ENCODE data around the gene ADORA3. TPM values are rescaled to one million over a fixed set of nuclear protein-coding genes. Genes with fewer than 3 reads are reported as not detected.
A peak's percentile ranks its signal among the peaks of the same experiment; 100 is the strongest.
"Not testable (repeated sequence)": the region's sequence is repeated elsewhere in the genome, so short reads cannot be mapped to it uniquely, and the experiment has no call there.

Gene ADORA3
- 1 to 10 TPM in 1 of 4 donors, under 1 TPM in 3; 0.49 to 1.1 (median 0.74) TPM for polyA plus RNA-seq (ENCODE audit: insufficient read length in 4 of 4)

DNA sequence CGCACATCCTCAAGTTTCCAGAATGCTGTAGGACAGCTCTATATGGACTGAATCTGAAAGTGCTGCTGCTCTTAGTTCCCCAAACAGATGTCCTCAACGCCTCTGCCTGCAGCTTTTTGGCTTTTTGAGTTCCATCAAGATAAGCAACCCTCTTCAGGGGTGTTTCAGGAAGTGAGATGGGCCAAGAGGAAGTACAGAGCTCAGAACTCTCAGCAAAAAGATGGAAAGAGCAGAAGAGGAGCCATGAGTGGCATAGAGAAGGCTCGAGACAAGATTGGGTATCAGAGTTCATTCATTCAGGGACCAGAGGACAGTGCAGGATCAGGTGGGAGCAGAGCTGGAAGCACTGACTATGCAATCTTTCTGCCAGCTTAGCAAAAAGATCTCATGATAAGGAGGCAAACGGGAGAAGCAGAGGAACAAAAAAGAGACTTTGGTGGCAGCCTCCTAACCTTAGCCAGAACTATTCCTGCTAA is at the start of gene ADORA3, which contains the start of gene TMIGD3:
Gene ADORA3 (minus strand): TSS at position 49 of the 476 bp plus-strand sequence. CDS start 279 bp downstream, outside the sequence.
Gene TMIGD3 (minus strand): TSS at position 49 of the 476 bp plus-strand sequence. CDS start 279 bp downstream, outside the sequence.
- DNase-seq (ENCODE audit: low read depth in 4 of 4, low spot score in 3 of 4) = no peak

GRCh38 chr1:111553196-111553595 is 49.8 kb upstream of the ADORA3 start:
- no peak for DNase-seq (ENCODE audit: low read depth in 4 of 4, low spot score in 3 of 4)

- DNase-seq (ENCODE audit: low read depth in 4 of 4, low spot score in 3 of 4) = no peak
Observed at GRCh38 chr1:111552587-111552986, 49.2 kb upstream of the ADORA3 start.

DNA sequence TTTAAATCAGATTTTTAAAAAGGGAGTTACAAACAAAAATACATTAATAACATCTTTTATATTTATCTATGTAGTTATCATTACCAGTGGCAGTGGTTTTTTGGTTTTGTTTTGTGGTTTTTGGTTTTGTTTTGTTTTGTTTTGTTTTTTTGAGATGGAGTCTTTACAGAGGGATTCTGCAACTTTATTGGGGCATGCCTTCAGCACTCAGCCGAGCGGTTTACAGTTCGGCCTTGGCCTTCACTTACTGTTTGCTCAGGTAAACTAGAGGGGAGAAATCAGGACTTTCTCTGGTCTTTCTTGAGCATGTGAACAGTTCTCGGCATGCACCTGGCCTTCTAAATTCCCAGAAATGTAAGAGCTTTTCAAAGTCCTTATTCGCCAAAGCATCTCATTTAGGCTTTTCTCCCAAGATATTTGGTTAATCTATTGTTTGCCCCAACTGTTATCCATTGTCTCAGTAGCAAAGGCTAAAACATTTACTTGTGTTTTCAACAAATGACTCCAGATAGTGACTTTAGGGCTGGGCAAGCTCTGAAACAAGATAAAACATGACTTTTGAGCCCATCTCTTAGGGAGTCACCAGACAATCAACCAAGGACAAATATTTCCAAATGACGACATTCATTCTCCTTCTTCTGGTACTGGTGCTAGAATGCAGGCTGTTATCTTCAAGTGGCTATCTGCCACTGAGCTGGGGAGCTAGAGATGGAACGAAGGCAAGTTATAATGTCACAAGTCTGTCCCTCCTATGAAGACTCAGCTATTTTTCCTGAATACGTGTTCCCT is 48.4 kb upstream of the ADORA3 start:
- DNase-seq (ENCODE audit: low read depth in 4 of 4, low spot score in 3 of 4) = no peak

GRCh38 chr1:111547786-111548185 is 44.4 kb upstream of the ADORA3 start:
- not testable (repeated sequence) for DNase-seq (ENCODE audit: low read depth in 4 of 4, low spot score in 3 of 4)

- DNase-seq (ENCODE audit: low read depth in 4 of 4, low spot score in 3 of 4) = no peak
Observed at GRCh38 chr1:111542187-111542586, 38.8 kb upstream of the ADORA3 start.

DNA sequence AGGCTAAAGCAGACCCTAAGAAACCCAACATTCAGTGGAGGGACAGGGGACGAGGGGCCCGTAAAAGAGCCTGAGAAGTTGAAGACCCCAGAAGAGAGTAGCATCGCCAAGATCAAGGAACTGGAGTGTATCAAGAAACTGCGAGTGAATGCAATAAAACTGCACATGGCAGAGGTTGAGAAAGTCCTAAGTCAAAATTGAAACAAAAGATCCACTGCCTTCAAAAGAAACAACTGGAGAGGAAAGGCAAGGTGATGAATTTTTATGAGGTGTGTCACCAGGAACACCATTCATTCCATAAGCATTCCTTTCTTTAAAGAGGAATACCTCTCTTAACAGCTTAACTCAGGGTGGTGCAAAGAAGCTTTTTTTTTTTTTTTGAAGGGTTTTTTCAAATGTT is 38.3 kb upstream of the ADORA3 start:
- peak in 1 of 4 donors; percentile 0 for DNase-seq (ENCODE audit: low read depth in 4 of 4, low spot score in 3 of 4)

GRCh38 chr1:111540928-111541327 is 37.5 kb upstream of the ADORA3 start:
- no peak for DNase-seq (ENCODE audit: low read depth in 4 of 4, low spot score in 3 of 4)

GRCh38 chr1:111538343-111539025 is 35.1 kb upstream of the ADORA3 start:
- no peak for DNase-seq (ENCODE audit: low read depth in 4 of 4, low spot score in 3 of 4)

DNA sequence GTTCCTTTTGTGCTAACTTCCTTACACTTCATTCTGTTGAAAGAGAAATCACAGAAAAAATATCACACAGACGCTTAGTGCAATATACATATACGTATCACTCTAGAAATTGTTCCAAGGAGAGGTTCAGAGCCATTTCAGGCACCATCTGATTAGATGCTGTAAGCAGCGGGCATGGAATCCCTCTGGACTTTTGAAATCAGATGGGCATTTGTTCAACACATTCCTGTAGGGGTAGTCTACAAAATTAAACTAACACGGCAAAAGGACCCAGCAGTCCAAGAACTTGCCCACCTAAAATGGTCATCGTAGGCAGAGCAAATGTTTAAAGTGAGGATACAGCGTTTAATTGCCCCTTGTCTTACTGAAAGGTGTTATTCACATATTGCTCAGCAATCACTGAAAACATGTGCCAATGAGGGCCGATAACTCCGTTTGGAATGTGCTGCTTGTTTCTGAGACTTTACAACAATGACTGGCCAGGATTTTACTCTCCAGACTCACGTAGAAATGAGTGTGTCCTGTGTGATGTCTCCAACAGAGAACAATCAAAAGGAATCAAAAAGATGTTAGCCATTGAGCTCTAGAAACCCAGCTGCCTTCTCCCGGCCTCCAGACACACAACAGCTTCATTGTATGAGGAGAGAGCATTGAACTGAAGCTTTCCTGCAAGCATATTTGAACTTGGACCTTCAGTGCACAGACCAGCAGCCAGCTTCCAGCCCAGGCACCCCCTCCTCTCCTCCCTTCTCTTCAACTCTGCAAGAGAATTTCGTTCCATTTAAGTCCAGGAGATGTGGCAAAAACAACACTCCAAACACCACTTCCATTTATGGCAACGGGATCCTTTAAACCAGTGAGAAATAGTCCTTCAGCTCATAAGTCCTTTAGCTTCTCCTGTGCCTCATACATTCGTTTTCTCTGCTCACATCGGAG is 32.1 kb upstream of the ADORA3 start:
- DNase-seq (ENCODE audit: low read depth in 4 of 4, low spot score in 3 of 4) = no peak

- DNase-seq (ENCODE audit: low read depth in 4 of 4, low spot score in 3 of 4) = no peak
Observed at GRCh38 chr1:111520053-111520452, 16.6 kb upstream of the ADORA3 start.

DNA sequence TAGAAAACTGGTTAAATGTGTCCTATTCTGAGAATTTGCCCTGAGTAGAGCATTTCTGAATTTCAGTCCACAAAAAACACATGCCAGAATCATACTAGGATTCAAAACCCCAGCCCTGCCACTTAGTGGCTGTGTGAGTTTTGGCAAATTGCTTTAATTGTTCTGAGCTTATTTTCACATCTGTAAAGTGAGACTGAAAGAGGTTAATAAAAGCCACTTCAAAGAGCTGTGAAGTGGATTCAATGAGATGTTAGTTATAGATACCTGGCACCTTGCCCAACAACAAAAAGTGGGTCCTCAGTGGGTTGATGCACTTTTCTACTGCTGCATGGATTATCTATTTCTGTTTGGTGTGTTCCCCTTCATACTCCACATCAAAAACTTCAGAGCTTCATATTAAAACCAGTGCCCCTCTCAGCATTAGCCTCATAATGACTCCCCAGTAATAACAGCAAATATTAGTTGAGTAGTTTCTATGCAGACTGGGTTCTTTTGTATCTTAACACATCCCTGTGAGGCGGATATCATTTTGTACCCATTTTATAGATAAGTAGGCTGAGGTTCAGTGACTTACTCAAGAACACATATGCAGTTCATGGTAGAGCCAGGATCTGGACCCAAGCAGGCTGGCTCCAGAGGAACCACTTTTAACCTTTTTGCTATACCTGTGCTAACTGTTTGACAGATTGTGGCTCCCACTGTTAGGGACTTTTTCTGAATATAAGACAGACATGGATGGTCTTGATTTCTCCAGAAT is 14.2 kb upstream of the ADORA3 start:
- DNase-seq (ENCODE audit: low read depth in 4 of 4, low spot score in 3 of 4) = no peak

DNA sequence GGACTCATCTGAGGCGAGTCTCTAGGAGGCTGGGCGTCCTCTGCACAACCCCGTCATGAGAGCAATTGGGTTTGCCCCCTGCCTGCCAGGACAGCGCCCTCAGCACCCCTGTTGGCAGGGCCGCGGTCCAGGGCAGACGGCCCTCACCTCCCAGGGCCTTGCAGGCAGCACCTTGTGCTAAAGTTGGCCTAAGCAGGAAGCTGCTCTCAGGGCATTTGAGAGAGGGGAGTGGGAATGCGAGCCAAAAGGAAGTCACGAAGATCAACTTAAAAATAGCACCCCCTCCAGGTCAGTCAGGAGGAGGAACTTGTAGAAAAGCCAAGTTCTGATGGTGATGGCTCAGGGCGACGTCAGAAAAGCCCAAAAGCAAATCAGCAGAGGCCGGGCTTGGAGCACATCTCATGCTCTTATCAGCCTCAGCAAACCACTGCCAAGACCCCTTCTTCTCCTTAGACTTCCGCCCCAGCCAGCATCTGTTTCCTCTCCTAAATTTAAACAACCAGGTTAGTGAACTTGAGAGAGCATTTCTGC is 12.6 kb upstream of the ADORA3 start:
- peak in 1 of 4 donors; percentile 44 for DNase-seq (ENCODE audit: low read depth in 4 of 4, low spot score in 3 of 4)

DNA sequence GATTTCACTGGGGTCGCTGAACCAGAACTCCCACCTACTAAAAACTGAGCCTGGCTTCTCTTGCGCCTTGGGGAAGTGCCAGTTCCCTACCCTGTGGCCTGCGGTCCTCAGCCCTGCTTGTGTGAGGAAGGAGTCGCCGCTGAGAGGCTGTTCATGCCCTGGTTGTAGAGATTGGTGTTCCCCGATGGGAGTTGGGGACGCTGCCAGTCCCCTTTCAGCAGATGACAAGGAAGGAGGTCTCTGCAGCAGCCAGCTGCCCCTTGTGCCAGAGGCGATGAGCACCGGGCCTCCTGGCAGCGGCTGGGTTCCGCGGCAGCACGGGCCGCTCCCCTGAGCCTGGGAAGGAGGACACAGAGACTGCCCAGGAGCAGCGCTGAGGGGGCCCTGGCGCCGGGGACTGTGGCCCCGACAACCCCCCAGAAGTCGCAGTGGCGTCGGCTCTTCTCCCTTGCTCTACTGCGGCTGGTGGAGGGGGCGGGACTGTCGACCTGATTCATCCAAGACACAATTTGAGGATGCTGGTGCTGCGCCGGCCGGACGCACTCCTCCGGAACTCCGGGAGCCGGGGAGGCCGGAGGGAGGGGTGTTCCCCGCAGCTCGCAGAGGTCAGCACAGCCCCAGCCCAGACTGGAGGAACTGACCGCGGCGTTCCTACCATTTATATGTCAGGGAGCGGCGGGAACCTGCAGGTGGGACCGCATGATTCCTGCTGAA is 12.0 kb upstream of the ADORA3 start:
- DNase-seq (ENCODE audit: low read depth in 4 of 4, low spot score in 3 of 4) = no peak

- DNase-seq (ENCODE audit: low read depth in 4 of 4, low spot score in 3 of 4) = no peak
Observed at GRCh38 chr1:111513410-111514020, 10.1 kb upstream of the ADORA3 start.

DNA sequence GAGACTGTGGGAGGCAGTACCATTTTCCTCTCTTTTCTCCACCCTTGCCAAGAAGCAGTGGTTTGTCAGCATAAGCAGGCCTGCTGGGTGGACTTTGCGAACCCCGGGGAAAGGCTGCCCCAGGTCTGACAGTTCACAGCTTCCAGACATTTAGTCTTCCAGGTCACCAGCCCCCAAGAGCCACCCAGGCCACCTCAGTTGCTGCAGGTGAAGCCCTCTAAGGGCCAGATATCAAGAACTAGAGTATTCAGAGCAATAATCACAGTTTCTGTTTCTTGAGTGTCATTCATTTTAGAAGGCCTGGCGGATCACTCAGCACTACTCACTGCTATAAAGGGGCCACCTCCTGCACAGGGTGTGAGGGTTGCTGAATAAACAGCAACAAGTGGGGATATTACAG is 9.5 kb upstream of the ADORA3 start:
- DNase-seq (ENCODE audit: low read depth in 4 of 4, low spot score in 3 of 4) = no peak

DNA sequence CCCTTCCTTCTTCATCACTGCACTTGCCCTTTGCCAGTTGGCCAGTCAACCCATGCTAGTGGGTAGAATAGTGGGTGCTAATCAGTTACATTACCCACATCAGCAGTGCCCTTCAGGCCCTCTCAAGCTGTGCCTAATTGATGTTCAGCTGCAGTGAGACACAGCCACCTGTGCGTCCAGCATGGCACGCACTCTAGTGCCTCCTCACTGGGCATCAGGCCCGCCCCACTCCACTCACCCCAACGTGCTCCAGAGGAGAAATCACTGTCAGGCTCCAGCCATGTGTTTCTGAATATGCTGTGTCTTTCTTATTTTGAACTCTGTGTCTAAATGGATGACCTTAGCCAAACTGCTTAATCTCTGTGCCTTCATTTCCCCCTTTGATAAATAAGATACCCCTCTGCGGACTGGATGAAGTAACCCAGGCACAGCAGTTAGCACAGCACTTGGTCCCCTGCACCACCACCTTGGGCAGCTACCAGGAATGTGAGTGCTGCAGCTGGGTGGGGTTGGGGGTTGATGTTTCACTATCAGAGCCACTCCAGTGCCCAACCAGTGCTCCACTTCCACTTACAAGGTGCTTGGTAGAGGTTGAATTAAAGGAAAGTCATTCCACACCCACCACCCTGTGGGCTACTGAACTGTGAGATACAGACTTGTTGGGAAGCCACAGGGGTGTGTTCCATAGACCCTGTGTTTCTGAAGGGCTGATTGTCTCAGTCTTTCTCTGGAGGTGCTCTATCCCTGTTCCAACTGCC is 8.9 kb upstream of the ADORA3 start:
- no peak for DNase-seq (ENCODE audit: low read depth in 4 of 4, low spot score in 3 of 4)

DNA sequence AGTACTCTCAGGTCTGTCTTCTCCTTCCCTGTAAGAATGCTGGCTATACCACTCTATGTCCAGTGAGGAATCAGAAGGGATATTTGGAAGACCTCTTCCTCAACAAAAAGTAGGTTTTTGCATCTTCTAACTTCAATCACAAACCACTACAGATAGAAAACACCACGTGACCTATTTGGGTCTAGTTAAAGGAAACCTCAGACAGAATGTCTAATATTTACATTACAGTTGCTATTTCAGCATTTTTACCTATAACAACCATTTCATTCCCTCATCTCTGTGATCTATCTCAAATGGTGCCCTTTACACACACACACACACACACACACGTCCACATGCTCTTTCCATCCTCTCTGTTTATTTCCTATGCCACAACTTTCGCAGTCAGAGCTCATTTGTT is 7.9 kb upstream of the ADORA3 start:
- DNase-seq (ENCODE audit: low read depth in 4 of 4, low spot score in 3 of 4) = no peak

Data from left renal pelvis (tissue), 4 donors.